Naive B cell (primary cell): Measurements from ENCODE around the gene RELN. TPM values are rescaled to one million over a fixed set of nuclear protein-coding genes. Genes with fewer than 3 reads are reported as not detected.
A peak's percentile ranks its signal among the peaks of the same experiment; 100 is the strongest.
"Not testable (repeated sequence)": the region's sequence is repeated elsewhere in the genome, so short reads cannot be mapped to it uniquely, and the experiment has no call there.

Source experiments
- ATAC-seq, 2 donors: fragments of 150-1000 bp; cut with Tn5 transposase; 2 replicates each; pipeline ENCODE4 v1.10.0; 2021; ENCODE audit warnings: low read depth in 2 of 2, mild to moderate bottlenecking in 2 of 2, moderate library complexity in 2 of 2
- DNase-seq: peaks from one replicate; pipeline ENCODE4 v3.0.0; 2022
- H3K27ac Mint-ChIP-seq, 6 donors: one replicate each; pipeline ENCODE4 v1.8.0; 2020 to 2022; ENCODE audit warnings: mild to moderate bottlenecking in 6 of 6, mixed read lengths in 6 of 6, moderate library complexity in 5 of 6, inconsistent platforms in 2 of 6
- H3K27me3 Mint-ChIP-seq, 3 donors: one replicate each; pipeline ENCODE4 v1.8.0; 2021 to 2022; ENCODE audit warnings: mixed read lengths in 3 of 3, mild to moderate bottlenecking in 1 of 3
- H3K36me3 Mint-ChIP-seq, 2 donors: one replicate each; pipeline ENCODE4 v1.8.0; 2020 to 2022; ENCODE audit warnings: mixed read lengths in 2 of 2, inconsistent platforms in 1 of 2, mild to moderate bottlenecking in 1 of 2
- H3K4me1 Mint-ChIP-seq, 3 donors: one replicate each; pipeline ENCODE4 v1.8.0; 2020 to 2022; ENCODE audit warnings: mixed read lengths in 3 of 3, inconsistent platforms in 1 of 3, mild to moderate bottlenecking in 1 of 3, moderate library complexity in 1 of 3
- H3K4me3 Mint-ChIP-seq, 8 donors: one replicate each; pipeline ENCODE4 v1.8.0; 2020 to 2022; ENCODE audit warnings: mild to moderate bottlenecking in 8 of 8, mixed read lengths in 8 of 8, moderate library complexity in 8 of 8, inconsistent platforms in 2 of 8
- H3K9me3 Mint-ChIP-seq, 7 donors: one replicate each; pipeline ENCODE4 v1.8.0; 2020 to 2022; ENCODE audit warnings: mixed read lengths in 7 of 7, mild to moderate bottlenecking in 5 of 7, inconsistent platforms in 2 of 7, moderate library complexity in 1 of 7
- polyA plus RNA-seq, 6 donors: library from polyadenylated mRNA; unstranded; fragments of 300-500 nt; fragmentation: Illumina TruSeq; gene quantifications; one replicate each; pipeline ENCODE4 v1.2.3, GENCODE V29; 2021; ENCODE audit warnings: low read depth in 6 of 6

The RELN gene
- polyA plus RNA-seq, 6 donors from 2014 or later, result not detected

GRCh38 chr7:103793614-103794013, 195.8 kb downstream of the RELN start:
- H3K36me3 Mint-ChIP-seq, result no peaks in the 10 kb centered on the region
- H3K27ac Mint-ChIP-seq, result no peak overlapping the region
- no peaks in the 10 kb centered on the region for H3K27me3 Mint-ChIP-seq
- no peak overlapping the region for H3K4me3 Mint-ChIP-seq
- H3K9me3 Mint-ChIP-seq, result peaks cover 0 to 10% (median 3%) of the 10 kb centered on the region in 7 donors
- no peak for ATAC-seq
- DNase-seq, result no peak
- no peaks in the 10 kb centered on the region for H3K4me1 Mint-ChIP-seq

DNA sequence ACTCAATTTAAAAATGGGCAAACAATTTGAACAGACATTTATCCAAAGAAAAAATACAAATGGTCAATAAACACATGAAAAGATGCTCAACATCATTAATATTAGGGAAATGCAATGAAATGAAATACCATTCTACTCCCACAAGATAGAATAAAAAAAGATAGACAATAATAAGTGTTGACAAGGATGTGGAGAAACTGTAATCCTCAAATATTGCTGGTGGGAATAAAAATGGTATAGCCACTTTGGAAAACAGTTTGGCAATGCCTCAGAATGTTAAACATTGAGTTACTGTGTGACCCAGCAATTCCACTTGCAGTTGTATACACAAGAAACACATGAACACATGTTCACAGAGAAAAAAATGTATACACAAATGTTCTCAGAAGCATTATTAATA, 197.6 kb downstream of the RELN start:
- H3K27me3 Mint-ChIP-seq, result no peaks in the 10 kb centered on the region
- no peak overlapping the region for H3K4me3 Mint-ChIP-seq
- no peaks in the 10 kb centered on the region for H3K4me1 Mint-ChIP-seq
- H3K27ac Mint-ChIP-seq, result no peak overlapping the region
- peaks cover under 1 to 14% (median 4%) of the 10 kb centered on the region in 7 donors for H3K9me3 Mint-ChIP-seq
- DNase-seq, result no peak
- H3K36me3 Mint-ChIP-seq, result no peaks in the 10 kb centered on the region
- no peak for ATAC-seq

DNA sequence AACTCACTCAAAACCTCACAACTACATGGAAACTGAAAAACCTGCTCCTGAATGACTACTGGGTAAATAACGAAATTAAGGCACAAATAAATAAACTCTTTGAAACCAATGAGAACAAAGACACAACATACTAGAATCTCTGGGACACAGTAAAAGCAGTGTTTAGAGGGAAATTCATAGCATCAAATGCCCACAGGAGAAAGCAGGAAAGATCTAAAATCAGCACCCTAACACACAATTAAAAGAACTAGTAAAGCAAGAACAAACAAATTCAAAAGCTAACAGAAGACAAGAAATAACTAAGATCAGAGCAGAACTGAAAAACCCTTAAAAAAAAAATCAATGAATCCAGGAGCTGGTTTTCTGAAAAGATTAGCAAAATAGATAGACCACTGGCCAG, 202.4 kb downstream of the RELN start:
- not testable (repeated sequence) for DNase-seq, H3K27me3 Mint-ChIP-seq, ATAC-seq, H3K4me3 Mint-ChIP-seq, H3K36me3 Mint-ChIP-seq, H3K27ac Mint-ChIP-seq, H3K4me1 Mint-ChIP-seq
- H3K9me3 Mint-ChIP-seq, result peaks cover 1 to 14% (median 5%) of the 10 kb centered on the region in 7 donors

GRCh38 chr7:103784646-103785286, 204.7 kb downstream of the RELN start:
- DNase-seq (no peak), ATAC-seq (no peak)
- peaks cover 0 to 4% (median 3%) of the 10 kb centered on the region in 3 donors for H3K27me3 Mint-ChIP-seq
- no peaks in the 10 kb centered on the region for H3K36me3 Mint-ChIP-seq
- no peak overlapping the region for H3K4me3 Mint-ChIP-seq
- H3K4me1 Mint-ChIP-seq, result no peaks in the 10 kb centered on the region
- H3K9me3 Mint-ChIP-seq, result peaks cover 0 to 8% (median 4%) of the 10 kb centered on the region in 7 donors
- H3K27ac Mint-ChIP-seq, result no peak overlapping the region

DNA sequence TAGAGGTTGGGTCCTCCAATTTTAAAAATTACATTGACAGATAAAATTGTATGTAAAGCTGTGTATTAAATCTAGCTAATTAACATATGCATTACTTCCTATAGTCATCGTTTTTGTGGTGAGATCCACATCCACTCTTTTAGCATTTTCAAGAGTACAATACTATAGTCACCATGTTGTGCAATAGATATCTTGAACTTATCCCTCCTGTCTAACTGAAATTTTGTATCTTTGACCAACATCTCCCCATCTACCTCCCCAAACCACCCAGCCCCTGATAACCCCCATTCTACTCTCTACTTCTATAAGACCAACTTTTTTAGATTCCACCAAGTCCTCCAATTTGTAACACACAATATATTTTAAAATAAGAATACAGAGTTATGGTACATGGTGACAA, 208.0 kb downstream of the RELN start:
- H3K4me3 Mint-ChIP-seq, result no peak overlapping the region
- DNase-seq, result no peak
- peaks cover 0 to 4% (median 0%) of the 10 kb centered on the region in 7 donors for H3K9me3 Mint-ChIP-seq
- H3K36me3 Mint-ChIP-seq, result no peaks in the 10 kb centered on the region
- peaks cover 0 to 6% (median 4%) of the 10 kb centered on the region in 3 donors for H3K27me3 Mint-ChIP-seq
- H3K4me1 Mint-ChIP-seq, result no peaks in the 10 kb centered on the region
- no peak for ATAC-seq
- no peak overlapping the region for H3K27ac Mint-ChIP-seq

DNA sequence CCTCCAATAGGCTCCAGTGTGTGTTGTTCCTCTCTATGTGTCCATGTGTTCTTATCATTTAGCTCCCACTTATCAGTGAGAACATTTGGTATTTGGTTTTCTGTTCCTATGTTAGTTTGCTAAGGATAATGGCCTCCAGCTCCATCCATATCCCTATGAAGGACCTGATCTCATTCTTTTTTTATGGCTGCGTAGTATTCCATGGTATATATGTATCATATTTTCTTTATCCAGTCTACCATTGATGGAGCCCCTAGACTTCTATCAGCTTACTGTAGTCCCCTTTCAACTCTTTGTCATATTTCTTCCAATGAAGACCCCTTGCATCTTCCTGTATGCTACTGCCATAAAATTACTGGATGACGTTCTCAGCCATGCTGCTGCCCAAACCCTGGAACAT, 208.9 kb downstream of the RELN start:
- not testable (repeated sequence) for H3K4me1 Mint-ChIP-seq, H3K36me3 Mint-ChIP-seq, DNase-seq, H3K27ac Mint-ChIP-seq, H3K4me3 Mint-ChIP-seq, ATAC-seq, H3K27me3 Mint-ChIP-seq, H3K9me3 Mint-ChIP-seq

GRCh38 chr7:103777440-103777839, 212.0 kb downstream of the RELN start:
- ATAC-seq (no peak), DNase-seq (no peak)
- peaks cover 5 to 9% (median 6%) of the 10 kb centered on the region in 3 donors for H3K27me3 Mint-ChIP-seq
- no peaks in the 10 kb centered on the region for H3K36me3 Mint-ChIP-seq
- H3K27ac Mint-ChIP-seq, result no peak overlapping the region
- H3K4me1 Mint-ChIP-seq, result no peaks in the 10 kb centered on the region
- no peak overlapping the region for H3K4me3 Mint-ChIP-seq
- peaks cover 0 to 4% (median 0%) of the 10 kb centered on the region in 7 donors for H3K9me3 Mint-ChIP-seq

- ATAC-seq (no peak), DNase-seq (no peak)
- Mint-ChIP-seq H3K4me3 (no peak overlapping the region), H3K36me3 (no peaks in the 10 kb centered on the region), H3K27ac (no peak overlapping the region), H3K4me1 (no peaks in the 10 kb centered on the region), H3K9me3 (no peaks in the 10 kb centered on the region), H3K27me3 (peaks cover 5 to 6% (median 5%) of the 10 kb centered on the region in 3 donors)
These were observed 215.7 kb downstream of the RELN start for GRCh38 chr7:103773726-103774125.

DNA sequence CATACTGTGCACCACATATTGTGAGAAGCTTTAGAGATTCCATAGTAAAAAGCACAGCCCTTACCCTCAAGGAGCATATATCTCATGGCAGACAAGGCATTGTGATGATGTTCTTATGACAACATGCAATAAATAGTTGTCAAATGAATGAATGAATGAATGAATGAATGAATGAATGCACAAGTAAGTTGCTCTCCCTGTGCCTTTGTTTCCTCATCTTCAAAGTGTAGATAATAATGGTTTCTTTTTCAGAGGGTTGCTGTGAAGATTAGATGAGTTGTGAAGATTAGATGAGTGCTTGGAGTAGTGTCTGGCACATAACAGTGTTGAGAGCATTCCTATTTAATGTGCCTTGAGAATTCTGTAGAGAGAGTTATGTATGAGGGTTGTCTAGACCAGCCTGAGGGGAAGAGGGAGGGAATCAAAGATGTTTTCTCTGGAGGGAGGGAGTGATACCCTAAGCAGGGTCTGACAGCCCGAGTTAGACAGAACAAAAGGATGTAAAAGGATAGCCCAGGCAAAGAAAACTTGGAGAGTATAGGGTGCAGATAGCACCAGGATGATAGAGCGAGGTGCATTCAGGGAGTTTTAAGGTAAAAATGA, 217.2 kb downstream of the RELN start:
- ATAC-seq (no peak), DNase-seq (no peak)
- Mint-ChIP-seq H3K4me1 (no peaks in the 10 kb centered on the region), H3K4me3 (no peak overlapping the region), H3K9me3 (peaks cover 0 to 4% (median 0%) of the 10 kb centered on the region in 7 donors), H3K36me3 (no peaks in the 10 kb centered on the region), H3K27me3 (peaks cover 4 to 5% (median 5%) of the 10 kb centered on the region in 3 donors), H3K27ac (no peak overlapping the region)

- Mint-ChIP-seq H3K36me3 (no peaks in the 10 kb centered on the region), H3K9me3 (peaks cover 0 to 4% (median 0%) of the 10 kb centered on the region in 7 donors), H3K27me3 (peaks cover 4 to 5% (median 5%) of the 10 kb centered on the region in 3 donors), H3K4me3 (no peak overlapping the region), H3K27ac (peak overlapping the region in 1 of 6 donors; percentile 2), H3K4me1 (no peaks in the 10 kb centered on the region)
- DNase-seq (no peak), ATAC-seq (no peak)
These were observed 218.2 kb downstream of the RELN start for GRCh38 chr7:103771294-103771693.

- no peaks in the 10 kb centered on the region for H3K36me3 Mint-ChIP-seq
- H3K4me3 Mint-ChIP-seq, result no peak overlapping the region
- H3K9me3 Mint-ChIP-seq, result peaks cover 0 to 9% (median 0%) of the 10 kb centered on the region in 7 donors
- H3K4me1 Mint-ChIP-seq, result no peaks in the 10 kb centered on the region
- no peak for ATAC-seq
- peaks cover 4 to 8% (median 5%) of the 10 kb centered on the region in 3 donors for H3K27me3 Mint-ChIP-seq
- no peak overlapping the region for H3K27ac Mint-ChIP-seq
- DNase-seq, result no peak
These were observed 222.8 kb downstream of the RELN start for GRCh38 chr7:103766660-103767059.

DNA sequence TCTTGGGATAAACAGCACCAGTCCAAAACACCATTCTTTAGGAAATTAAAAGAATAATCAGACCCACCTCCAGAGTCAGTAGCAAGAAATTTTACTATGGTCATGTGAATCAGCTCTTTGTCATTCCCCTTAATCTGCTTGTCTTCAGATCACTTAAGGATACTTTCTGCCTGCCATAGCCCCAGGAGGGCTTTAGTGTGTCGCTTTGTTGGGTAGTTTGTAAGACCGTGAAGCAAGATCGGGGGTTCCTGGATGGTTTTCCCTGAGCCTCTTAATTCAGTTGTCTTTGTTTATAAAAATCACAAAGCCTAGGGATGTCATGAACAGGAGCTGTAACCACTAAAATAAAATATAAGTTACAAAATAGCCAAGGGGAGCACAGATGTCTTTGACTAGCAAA, 223.6 kb downstream of the RELN start:
- peaks cover 4 to 8% (median 5%) of the 10 kb centered on the region in 3 donors for H3K27me3 Mint-ChIP-seq
- no peak for DNase-seq
- H3K36me3 Mint-ChIP-seq, result no peaks in the 10 kb centered on the region
- ATAC-seq, result no peak
- no peak overlapping the region for H3K4me3 Mint-ChIP-seq
- H3K9me3 Mint-ChIP-seq, result peaks cover 0 to 9% (median 0%) of the 10 kb centered on the region in 7 donors
- H3K27ac Mint-ChIP-seq, result no peak overlapping the region
- H3K4me1 Mint-ChIP-seq, result no peaks in the 10 kb centered on the region

DNA sequence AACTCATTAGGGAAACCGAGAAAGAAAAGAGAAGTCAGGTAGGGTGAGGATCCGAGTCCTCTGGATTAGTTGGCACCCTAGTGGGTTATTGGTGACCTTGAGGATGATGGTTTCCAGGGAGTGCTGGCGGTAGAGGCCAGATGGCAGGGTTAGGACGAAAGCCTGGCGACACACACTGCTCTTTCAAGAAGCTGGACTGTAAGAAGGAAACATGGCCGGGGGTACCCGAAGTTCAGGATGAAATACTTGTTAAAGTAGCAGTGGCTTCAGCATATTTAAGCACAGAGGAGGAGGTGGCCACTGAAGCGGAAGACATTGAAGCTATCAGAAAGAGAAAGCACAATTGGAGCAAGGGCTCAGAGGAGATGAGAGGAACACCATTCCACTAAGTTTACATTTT, 224.6 kb downstream of the RELN start:
- peaks cover 4 to 8% (median 5%) of the 10 kb centered on the region in 3 donors for H3K27me3 Mint-ChIP-seq
- ATAC-seq, result no peak
- H3K36me3 Mint-ChIP-seq, result no peaks in the 10 kb centered on the region
- peak overlapping the region in 1 of 8 donors; percentile 29 for H3K4me3 Mint-ChIP-seq
- no peak for DNase-seq
- no peak overlapping the region for H3K27ac Mint-ChIP-seq
- no peaks in the 10 kb centered on the region for H3K4me1 Mint-ChIP-seq
- peaks cover 0 to 9% (median 0%) of the 10 kb centered on the region in 7 donors for H3K9me3 Mint-ChIP-seq

DNA sequence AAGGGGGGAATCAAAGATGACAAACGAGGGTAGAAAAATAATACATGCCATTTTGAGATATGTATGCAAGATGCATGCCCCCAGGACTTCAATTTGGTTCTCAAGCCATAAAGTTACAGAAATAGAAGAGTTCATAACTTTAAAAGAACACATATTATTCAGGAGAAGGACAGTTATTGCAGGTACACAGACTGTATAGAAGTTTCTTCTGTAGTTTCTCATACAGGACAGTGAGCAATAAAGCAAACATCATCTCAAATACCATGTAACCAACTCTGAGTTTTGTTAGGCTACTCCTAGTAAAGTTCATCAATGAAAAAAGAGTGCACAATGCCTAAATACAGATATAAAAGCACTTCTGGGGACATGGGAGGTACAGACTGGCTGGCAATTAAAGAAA, 226.6 kb downstream of the RELN start:
- DNase-seq (no peak), ATAC-seq (no peak)
- H3K4me3 Mint-ChIP-seq, result no peak overlapping the region
- no peak overlapping the region for H3K27ac Mint-ChIP-seq
- no peaks in the 10 kb centered on the region for H3K4me1 Mint-ChIP-seq
- H3K36me3 Mint-ChIP-seq, result no peaks in the 10 kb centered on the region
- peaks cover 0 to 8% (median 5%) of the 10 kb centered on the region in 3 donors for H3K27me3 Mint-ChIP-seq
- peaks cover 0 to 9% (median 0%) of the 10 kb centered on the region in 7 donors for H3K9me3 Mint-ChIP-seq
